GM18505 (cell line): ENCODE measurements around the gene CPVL.

Experiments
- ATAC-seq: cut with Tn5 transposase; IDR thresholded peaks from one replicate; pipeline ENCODE4 v1.9.1; 2021; ENCODE audit not compliant: unreplicated experiment
- POLR2A ChIP-seq: IDR thresholded peaks from 4 replicates; pipeline ENCODE4 v1.6.1; 2011; ENCODE audit warnings: borderline replicate concordance; ENCODE audit not compliant: insufficient read depth, insufficient read length; ENCODE audit errors: extremely low read depth

Gene CPVL

GRCh38 chr7:29078311-29079260 is 67.8 kb downstream of the CPVL start:
- ATAC-seq: no peak
- TF ChIP-seq POLR2A: no peak

- ATAC-seq: no peak
- no peak for TF ChIP-seq POLR2A
Measured at GRCh38 chr7:29077854-29078253, 68.5 kb downstream of the CPVL start.

- no peak for ATAC-seq
- TF ChIP-seq POLR2A: no peak
Measured at GRCh38 chr7:29077176-29077575, 69.2 kb downstream of the CPVL start.

GRCh38 chr7:29076631-29077030 is 69.7 kb downstream of the CPVL start:
- TF ChIP-seq POLR2A: no peak
- no peak for ATAC-seq

GRCh38 chr7:29075606-29076005 is 70.7 kb downstream of the CPVL start:
- TF ChIP-seq POLR2A: no peak
- ATAC-seq: no peak

GRCh38 chr7:29071203-29071874 is 75.0 kb downstream of the CPVL start:
- TF ChIP-seq POLR2A: no peak
- no peak for ATAC-seq

GRCh38 chr7:29066641-29067040 is 79.7 kb downstream of the CPVL start:
- TF ChIP-seq POLR2A: no peak
- ATAC-seq: no peak

- no peak for ATAC-seq
- TF ChIP-seq POLR2A: no peak
Measured at GRCh38 chr7:29065181-29065857, 81.0 kb downstream of the CPVL start.

- no peak for TF ChIP-seq POLR2A
Measured at GRCh38 chr7:29063872-29064271, 82.5 kb downstream of the CPVL start.

GRCh38 chr7:29063236-29063635 is 83.1 kb downstream of the CPVL start:
- no peak for TF ChIP-seq POLR2A
- ATAC-seq: no peak

More at GRCh38 chr7:29063872-29064271, 82.5 kb downstream of the CPVL start:
- no peak for ATAC-seq

- no peak for TF ChIP-seq POLR2A
- no peak for ATAC-seq
Measured at GRCh38 chr7:29053105-29053872, 93.0 kb downstream of the CPVL start.

GRCh38 chr7:29046978-29047377 is 99.4 kb downstream of the CPVL start:
- no peak for ATAC-seq

More at GRCh38 chr7:29046978-29047377, 99.4 kb downstream of the CPVL start:
- no peak for TF ChIP-seq POLR2A
